ENCODE results near the gene AMHR2.

- no peak for TF ChIP-seq CTCF (conservative IDR thresholded peaks at IDR 0.05; ENCODE audit: low read depth, low read length)
- TF ChIP-seq POLR2A (IDR thresholded peaks at IDR 0.05; ENCODE audit: low read depth, low read length), result no peak
Measured at GRCh38 chr12:53462935-53463334, 39.3 kb downstream of the AMHR2 start.

Data from IMR-90 (cell line).